GM23338 (cell line): ENCODE data around the gene IL6ST. TPM values are rescaled to one million over a fixed set of nuclear protein-coding genes. Genes with fewer than 3 reads are reported as not detected.

Experiments
- ATAC-seq: fragments of 200-7000 bp; cut with Tn5 transposase; 3 replicates; pipeline ENCODE4 v1.9.1; 2020
- DNase-seq: peaks from one replicate; pipeline ENCODE4 v3.0.0-alpha.2; 2015; ENCODE audit warnings: low spot score
- H2AFZ ChIP-seq: fragments of 200-600 bp; sonication (generic); 2 replicates; pipeline ENCODE4 v1.8.0; 2016; ENCODE audit warnings: antibody characterized with exemption, mild to moderate bottlenecking, moderate library complexity
- H3F3A ChIP-seq: fragments of 200-600 bp; sonication (generic); replicated peaks from 2 replicates; pipeline ENCODE4 v1.8.0; 2017; ENCODE audit warnings: antibody characterized with exemption, mixed run types, low read depth
- H3K27ac ChIP-seq: fragments of 200-600 bp; sonication (generic); 2 replicates; pipeline ENCODE4 v1.6.1; 2016; ENCODE audit warnings: low read depth
- H3K27me3 ChIP-seq: fragments of 200-600 bp; sonication (generic); 2 replicates; pipeline ENCODE4 v1.8.0; 2016; ENCODE audit warnings: mild to moderate bottlenecking, mixed run types, moderate library complexity; ENCODE audit not compliant: insufficient read depth
- H3K36me3 ChIP-seq: fragments of 200-600 bp; sonication (generic); 2 replicates; pipeline ENCODE4 v1.8.0; 2016; ENCODE audit warnings: mild to moderate bottlenecking; ENCODE audit not compliant: insufficient read depth
- H3K4me1 ChIP-seq: fragments of 200-600 bp; sonication (generic); 2 replicates; pipeline ENCODE4 v1.8.0; 2016; ENCODE audit warnings: mild to moderate bottlenecking, moderate library complexity; ENCODE audit not compliant: insufficient read depth
- H3K4me2 ChIP-seq: fragments of 200-600 bp; sonication (generic); 2 replicates; pipeline ENCODE4 v1.7.1; 2017; ENCODE audit warnings: mixed run types
- H3K4me3 ChIP-seq: fragments of 200-600 bp; sonication (generic); 2 replicates; pipeline ENCODE4 v1.6.1; 2016; ENCODE audit warnings: mixed run types
- H3K79me2 ChIP-seq: fragments of 200-600 bp; sonication (generic); replicated peaks from 2 replicates; pipeline ENCODE4 v1.8.0; 2017; ENCODE audit warnings: mild to moderate bottlenecking; ENCODE audit not compliant: insufficient read depth
- H3K9me2 ChIP-seq: fragments of 200-600 bp; sonication (generic); 2 replicates; pipeline ENCODE4 v1.8.0; 2017; ENCODE audit not compliant: insufficient read depth
- H4K20me1 ChIP-seq: fragments of 200-600 bp; sonication (generic); replicated peaks from 2 replicates; pipeline ENCODE4 v1.8.0; 2017; ENCODE audit warnings: mild to moderate bottlenecking; ENCODE audit not compliant: insufficient read depth
- H3K27ac Mint-ChIP-seq: 2 replicates; pipeline ENCODE4 v1.8.0; 2020; ENCODE audit warnings: inconsistent platforms, mild to moderate bottlenecking, moderate library complexity, mixed read lengths
- H3K27me3 Mint-ChIP-seq: 3 replicates; pipeline ENCODE4 v1.8.0; 2022; ENCODE audit warnings: low read depth, mild to moderate bottlenecking, moderate library complexity, mixed read lengths, inconsistent platforms; ENCODE audit not compliant: insufficient read depth, poor library complexity
- H3K36me3 Mint-ChIP-seq: 3 replicates; pipeline ENCODE4 v1.8.0; 2021; ENCODE audit warnings: low read depth, mild to moderate bottlenecking, inconsistent platforms, moderate library complexity, mixed read lengths
- H3K4me1 Mint-ChIP-seq: 3 replicates; pipeline ENCODE4 v1.8.0; 2020; ENCODE audit warnings: mild to moderate bottlenecking, inconsistent platforms, mixed read lengths
- H3K4me3 Mint-ChIP-seq: 3 replicates; pipeline ENCODE4 v1.8.0; 2021; ENCODE audit warnings: moderate library complexity, mild to moderate bottlenecking, inconsistent platforms, mixed read lengths
- H3K9me3 Mint-ChIP-seq: 3 replicates; pipeline ENCODE4 v1.8.0; 2020; ENCODE audit warnings: moderate library complexity, mild to moderate bottlenecking, inconsistent platforms, mixed read lengths
- CREB1 ChIP-seq: fragments of 250-450 bp; sonication (Bioruptor Pico); IDR thresholded peaks from 2 replicates; pipeline ENCODE4 v1.5.0; 2020; ENCODE audit warnings: low read depth, mild to moderate bottlenecking, moderate library complexity
- CTCF ChIP-seq, 2 experiments: fragments of 200-600 bp in 1 of 2; sonication (generic) in 1 of 2; conservative IDR thresholded peaks; 2 replicates each; pipeline versions ENCODE4 v1.5.1 to v1.6.1; 2016 to 2017; ENCODE audit warnings: antibody characterized with exemption in 2 of 2, low read depth in 2 of 2, mild to moderate bottlenecking in 2 of 2, moderate library complexity in 1 of 2
- ETS1 ChIP-seq: IDR thresholded peaks from 2 replicates; pipeline ENCODE4 v1.6.1; 2016; ENCODE audit warnings: antibody characterized with exemption
- EZH2 ChIP-seq: fragments of 200-600 bp; sonication (generic); IDR thresholded peaks from one replicate; pipeline ENCODE4 v1.8.0; 2017; ENCODE audit warnings: antibody characterized with exemption, mild to moderate bottlenecking, low read depth; ENCODE audit not compliant: unreplicated experiment
- EZH2phosphoT487 ChIP-seq: fragments of 200-600 bp; sonication (generic); IDR thresholded peaks from one replicate; pipeline ENCODE4 v1.8.1; 2018; ENCODE audit warnings: antibody characterized with exemption; ENCODE audit not compliant: unreplicated experiment
- JUNB ChIP-seq: IDR thresholded peaks from one replicate; pipeline ENCODE4 v1.6.1; 2016; ENCODE audit warnings: antibody characterized with exemption; ENCODE audit not compliant: unreplicated experiment
- NANOG ChIP-seq: IDR thresholded peaks from 2 replicates; pipeline ENCODE4 v1.6.1; 2016; ENCODE audit warnings: antibody characterized with exemption, borderline replicate concordance
- POLR2AphosphoS5 ChIP-seq: IDR thresholded peaks from 2 replicates; pipeline ENCODE4 v1.6.1; 2016; ENCODE audit warnings: antibody characterized with exemption, low read depth
- REST ChIP-seq: IDR thresholded peaks from one replicate; pipeline ENCODE4 v1.6.1; 2018; ENCODE audit warnings: antibody characterized with exemption; ENCODE audit not compliant: unreplicated experiment
- STAT1 ChIP-seq: IDR thresholded peaks from one replicate; pipeline ENCODE4 v1.6.1; 2016; ENCODE audit warnings: antibody characterized with exemption; ENCODE audit not compliant: unreplicated experiment
- ZNF114 ChIP-seq: fragments of 250-450 bp; sonication (Bioruptor Pico); IDR thresholded peaks from 2 replicates; pipeline ENCODE4 v1.5.0; 2020; ENCODE audit warnings: mild to moderate bottlenecking, moderate library complexity
- ZNF331 ChIP-seq: fragments of 250-450 bp; sonication (Bioruptor Pico); IDR thresholded peaks from 2 replicates; pipeline ENCODE4 v1.5.0; 2020; ENCODE audit warnings: low read depth, mild to moderate bottlenecking, moderate library complexity
- ZNF462 ChIP-seq: fragments of 250-450 bp; sonication (Bioruptor Pico); IDR thresholded peaks from 2 replicates; pipeline ENCODE4 v1.5.0; 2020; ENCODE audit warnings: mild to moderate bottlenecking, moderate library complexity
- polyA plus RNA-seq: library from polyadenylated mRNA; unstranded; fragments of >200 nt; fragmentation: Nextera tagmentation; extraction: Ambion mirVana; gene quantifications from 2 replicates; pipeline ENCODE4 v1.2.1, GENCODE V29; 2016
- total RNA-seq: library from RNA; depleted of rRNA; stranded (reverse); fragments of >200 nt; shearing (Covaris generic); gene quantifications from 2 replicates; pipeline ENCODE4 v1.2.3, GENCODE V29; 2014

Gene IL6ST
- total and polyA plus RNA-seq, 2 experiments from 2014 or later: 6.7 to 9.8 TPM

GRCh38 chr5:55973296-55973695 is 21.5 kb downstream of the IL6ST start:
- ATAC-seq: no peak
- no peaks in the 10 kb centered on the region for H3K27me3 ChIP-seq
- Mint-ChIP-seq H3K27me3 (peaks cover 3% of the 10 kb centered on the region), H3K4me3 (no peak overlapping the region), H3K27ac (no peak overlapping the region), H3K4me1 (no peaks in the 10 kb centered on the region), H3K9me3 (no peaks in the 10 kb centered on the region), H3K36me3 (no peaks in the 10 kb centered on the region)
- H3K4me2 ChIP-seq: no peak overlapping the region
- no peak for DNase-seq
- H3F3A ChIP-seq: no peaks in the 10 kb centered on the region
- no peak overlapping the region for H3K4me3 ChIP-seq
- no peaks in the 10 kb centered on the region for H3K79me2 ChIP-seq
- no peak for TF ChIP-seq ZNF331 (CRISPR knock-in tag)
- TF ChIP-seq JUNB: no peak
- TF ChIP-seq REST: no peak
- no peak for TF ChIP-seq POLR2AphosphoS5
- no peak for TF ChIP-seq STAT1
- no peak for TF ChIP-seq ETS1
- no peak for TF ChIP-seq ZNF462 (CRISPR knock-in tag)
- TF ChIP-seq CTCF (conservative IDR thresholded peaks at IDR 0.05; ENCODE audit: low read depth in 2 of 2): no peak
- no peak for TF ChIP-seq ZNF114 (CRISPR knock-in tag)
- no peak for TF ChIP-seq NANOG
- no peak for TF ChIP-seq EZH2
- TF ChIP-seq EZH2phosphoT487: no peak
- no peak for TF ChIP-seq CREB1 (CRISPR knock-in tag)
- H4K20me1 ChIP-seq: no peaks in the 10 kb centered on the region
- no peaks in the 10 kb centered on the region for H3K36me3 ChIP-seq
- H3K4me1 ChIP-seq: no peaks in the 10 kb centered on the region
- H2AFZ ChIP-seq: no peak overlapping the region
- no peaks in the 10 kb centered on the region for H3K9me2 ChIP-seq
- H3K27ac ChIP-seq: no peak overlapping the region
